Omental fat pad (tissue), 4 donors: ENCODE data around the gene PLCB1. TPM values are rescaled to one million over a fixed set of nuclear protein-coding genes. Genes with fewer than 3 reads are reported as not detected.

Experiments
- ATAC-seq: fragments of 150-250 bp; one replicate; pipeline ENCODE4 v1.9.1; 2016; ENCODE audit warnings: mild to moderate bottlenecking, moderate library complexity; ENCODE audit not compliant: low FRiP score
- DNase-seq: peaks from one replicate; pipeline ENCODE4 v3.0.0-alpha.2; 2019; ENCODE audit warnings: low spot score
- total RNA-seq, 4 donors: library from RNA; depleted of rRNA; stranded (reverse); fragments of >200 nt; gene quantifications; one replicate each; pipeline ENCODE4 v1.1.0, GENCODE V29; 2016
- TF ChIP-seq, protein P1 (sequence below), 3 donors: fragments of 450-650 bp; IDR thresholded peaks; one replicate each; pipeline ENCODE4 v1.5.1; 2016 to 2017; ENCODE audit warnings: antibody characterized with exemption in 3 of 3, mild to moderate bottlenecking in 3 of 3, moderate library complexity in 2 of 3

The PLCB1 gene
- total RNA-seq, 4 donors from 2014 or later: 22.4 to 60.5 (median 36.4) TPM

DNA sequence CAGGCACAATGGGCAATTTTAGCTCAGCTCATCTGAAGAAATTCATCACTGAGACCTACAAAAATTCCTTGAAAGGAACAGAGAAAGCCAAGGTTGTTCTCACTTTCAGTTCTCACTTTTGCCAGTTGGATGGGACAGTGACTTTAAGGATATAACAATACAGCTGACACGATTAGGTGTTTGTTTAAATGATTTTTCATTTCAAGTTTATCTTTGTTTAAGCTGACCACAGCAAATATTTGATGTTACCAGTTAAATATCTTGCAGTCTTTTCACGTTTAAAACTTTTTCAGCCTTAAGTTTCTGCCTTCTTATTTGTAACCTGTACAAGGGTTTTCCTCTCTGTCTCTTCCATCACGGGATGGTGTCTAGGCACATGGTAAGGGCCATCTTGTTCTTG, 93.6 kb downstream of the PLCB1 start:
- ATAC-seq: no peak
- no peak for DNase-seq
- TF ChIP-seq, protein P1, sequence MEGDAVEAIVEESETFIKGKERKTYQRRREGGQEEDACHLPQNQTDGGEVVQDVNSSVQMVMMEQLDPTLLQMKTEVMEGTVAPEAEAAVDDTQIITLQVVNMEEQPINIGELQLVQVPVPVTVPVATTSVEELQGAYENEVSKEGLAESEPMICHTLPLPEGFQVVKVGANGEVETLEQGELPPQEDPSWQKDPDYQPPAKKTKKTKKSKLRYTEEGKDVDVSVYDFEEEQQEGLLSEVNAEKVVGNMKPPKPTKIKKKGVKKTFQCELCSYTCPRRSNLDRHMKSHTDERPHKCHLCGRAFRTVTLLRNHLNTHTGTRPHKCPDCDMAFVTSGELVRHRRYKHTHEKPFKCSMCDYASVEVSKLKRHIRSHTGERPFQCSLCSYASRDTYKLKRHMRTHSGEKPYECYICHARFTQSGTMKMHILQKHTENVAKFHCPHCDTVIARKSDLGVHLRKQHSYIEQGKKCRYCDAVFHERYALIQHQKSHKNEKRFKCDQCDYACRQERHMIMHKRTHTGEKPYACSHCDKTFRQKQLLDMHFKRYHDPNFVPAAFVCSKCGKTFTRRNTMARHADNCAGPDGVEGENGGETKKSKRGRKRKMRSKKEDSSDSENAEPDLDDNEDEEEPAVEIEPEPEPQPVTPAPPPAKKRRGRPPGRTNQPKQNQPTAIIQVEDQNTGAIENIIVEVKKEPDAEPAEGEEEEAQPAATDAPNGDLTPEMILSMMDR (IDR thresholded peaks at IDR 0.05): no peak

DNA sequence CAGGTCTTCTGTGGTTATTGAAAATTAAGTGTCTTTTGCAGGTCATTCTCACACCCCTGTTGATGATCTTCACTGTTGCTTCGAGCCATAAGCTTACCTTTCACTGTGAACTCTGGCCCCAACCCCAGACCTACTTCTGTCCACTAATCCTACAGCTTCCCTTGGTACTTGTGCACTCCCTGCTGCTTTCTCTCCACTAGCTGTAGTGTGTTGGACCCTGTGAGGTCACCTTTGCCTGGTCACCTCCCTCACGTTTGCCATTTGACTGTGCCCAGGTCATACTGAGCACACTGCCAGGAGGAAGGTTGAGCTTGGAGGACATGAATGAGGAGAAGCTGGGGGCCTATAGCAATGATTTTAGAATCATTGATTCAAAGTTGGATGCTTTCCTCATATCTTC, 94.0 kb downstream of the PLCB1 start:
- no peak for ATAC-seq
- DNase-seq: no peak

DNA sequence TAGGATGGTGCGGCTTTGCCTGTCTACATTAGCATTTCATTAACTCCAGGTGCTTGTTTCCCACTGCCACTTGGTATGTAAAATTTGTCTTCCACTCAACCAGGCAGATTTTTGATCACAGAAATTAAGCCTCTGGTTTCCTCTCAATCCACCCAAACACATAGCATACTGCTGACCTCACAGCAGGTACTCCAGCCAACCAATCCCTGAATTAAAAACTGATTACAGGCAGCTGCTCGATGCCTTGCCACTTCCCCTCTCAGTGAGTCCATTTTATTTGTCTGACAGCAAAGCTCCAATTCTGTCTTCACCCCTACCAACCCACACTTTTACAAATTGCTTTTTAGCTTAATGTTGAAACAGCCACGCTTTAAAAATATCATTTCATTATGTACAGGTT, 95.2 kb downstream of the PLCB1 start:
- ATAC-seq: no peak
- TF ChIP-seq, protein P1 (IDR thresholded peaks at IDR 0.05): no peak
- no peak for DNase-seq

More for the DNA sequence above, 94.0 kb downstream of the PLCB1 start:
- TF ChIP-seq, protein P1 (IDR thresholded peaks at IDR 0.05): no peak

DNA sequence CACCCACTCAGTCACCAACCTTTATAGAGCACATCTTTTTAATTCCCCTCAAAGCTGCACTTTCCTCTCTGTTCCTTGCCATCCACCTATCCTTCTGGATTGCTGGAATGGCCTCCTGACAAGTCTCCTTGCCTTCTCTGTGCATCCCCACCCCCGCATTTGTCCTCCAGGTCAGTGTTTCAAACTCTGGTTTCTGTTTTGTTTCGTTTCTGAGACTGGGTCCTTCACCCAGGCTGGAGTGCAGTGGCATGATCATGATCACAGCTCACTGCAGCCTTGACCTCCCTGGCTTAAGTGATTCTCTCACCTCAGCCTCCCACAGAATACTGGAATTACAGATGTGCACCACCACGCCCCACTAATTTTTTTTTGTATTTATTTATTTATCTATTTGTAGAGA, 96.2 kb downstream of the PLCB1 start:
- TF ChIP-seq, protein P1 (IDR thresholded peaks at IDR 0.05): no peak
- no peak for DNase-seq
- no peak for ATAC-seq

DNA sequence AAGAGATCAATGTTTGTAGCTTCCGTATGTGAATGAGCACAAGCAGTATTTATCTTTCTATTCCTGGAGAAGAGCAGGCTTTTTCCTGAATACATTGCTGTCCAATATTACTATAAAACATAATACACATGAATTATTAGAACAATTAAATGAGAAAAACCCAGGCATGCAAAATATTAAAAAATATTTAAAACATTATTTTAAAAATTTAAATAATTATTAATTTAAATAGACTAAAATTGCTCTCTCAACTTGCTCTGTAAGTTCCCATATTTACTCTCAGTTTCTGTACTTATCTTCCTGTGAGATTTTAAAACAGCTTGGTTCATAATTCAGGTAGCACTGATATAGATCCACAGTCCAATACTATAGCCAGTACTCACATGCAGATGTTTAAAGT, 97.0 kb downstream of the PLCB1 start:
- TF ChIP-seq, protein P1 (IDR thresholded peaks at IDR 0.05): no peak
- ATAC-seq (no peak), DNase-seq (no peak)

DNA sequence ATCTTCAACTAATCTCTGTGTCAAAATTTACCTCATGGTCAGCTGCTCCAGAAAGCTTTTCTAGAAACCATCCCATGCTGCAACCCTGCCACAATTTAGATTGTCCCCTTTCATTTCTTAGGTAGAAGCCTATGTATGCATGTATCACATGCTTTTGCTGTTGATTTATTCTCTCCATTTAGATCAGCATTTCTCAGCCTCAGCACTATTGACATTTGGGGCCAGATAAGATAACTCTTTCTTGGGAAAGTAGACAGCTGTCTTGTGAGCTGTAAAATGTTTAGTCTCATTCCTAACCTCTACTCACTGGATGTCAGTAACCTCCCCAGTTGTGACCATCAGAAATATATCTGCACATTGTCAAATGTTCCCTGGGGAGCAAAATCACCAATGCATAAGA, 99.0 kb downstream of the PLCB1 start:
- DNase-seq: no peak
- no peak for ATAC-seq
- TF ChIP-seq, protein P1 (IDR thresholded peaks at IDR 0.05): no peak

DNA sequence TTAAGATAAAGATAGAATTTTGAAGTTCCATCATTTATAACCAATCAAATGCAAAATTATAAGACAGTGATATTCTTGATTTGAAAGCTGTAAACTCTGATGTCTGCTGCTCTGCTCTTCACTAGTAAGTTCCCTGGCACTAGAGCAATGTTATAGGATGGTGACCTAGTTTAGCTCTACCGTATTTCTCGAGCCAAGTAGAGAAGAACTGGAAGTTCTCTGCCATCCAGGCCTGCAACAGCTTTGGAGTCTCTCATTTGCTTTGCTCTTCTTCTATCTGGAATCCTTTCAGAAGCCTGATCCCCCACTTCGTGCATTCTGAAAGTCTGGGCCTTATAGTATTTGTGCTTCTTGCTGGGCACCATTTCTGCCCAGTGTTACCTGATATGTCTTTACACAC, 100.3 kb downstream of the PLCB1 start:
- DNase-seq (no peak), ATAC-seq (no peak)
- TF ChIP-seq, protein P1 (IDR thresholded peaks at IDR 0.05): no peak
